ENCODE measurements around the gene TMSB15C.
"Not testable (repeated sequence)": the region's sequence is repeated elsewhere in the genome, so short reads cannot be mapped to it uniquely, and the experiment has no call there.

The TMSB15C gene

GRCh38 chrX:104075778-104076445 is at the start of gene TMSB15C:
Gene TMSB15C, minus strand, starts transcription at chrX:104076236.
- not testable (repeated sequence) for DNase-seq (ENCODE audit: low read depth, low spot score)

DNA sequence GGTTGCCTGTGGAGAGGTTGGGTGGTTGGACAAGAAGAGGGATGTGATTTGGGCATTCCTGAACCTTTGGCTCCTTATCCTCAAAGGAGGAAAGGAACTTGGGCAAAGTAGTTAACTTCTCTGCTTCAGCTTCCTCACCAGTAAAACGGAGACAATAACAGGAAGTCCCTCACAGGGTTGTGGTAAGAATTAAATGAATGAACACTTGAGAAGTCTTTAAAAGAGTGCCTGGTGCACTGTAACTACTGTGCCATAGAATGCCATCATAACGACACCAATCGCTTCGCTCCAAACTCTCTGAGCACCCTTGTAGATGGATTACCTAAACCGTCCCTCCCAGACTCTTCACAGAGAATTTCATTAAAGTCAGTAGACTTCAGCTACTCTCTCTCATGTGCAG is 46.8 kb upstream of the TMSB15C start:
- no peak for DNase-seq (ENCODE audit: low read depth, low spot score)

DNA sequence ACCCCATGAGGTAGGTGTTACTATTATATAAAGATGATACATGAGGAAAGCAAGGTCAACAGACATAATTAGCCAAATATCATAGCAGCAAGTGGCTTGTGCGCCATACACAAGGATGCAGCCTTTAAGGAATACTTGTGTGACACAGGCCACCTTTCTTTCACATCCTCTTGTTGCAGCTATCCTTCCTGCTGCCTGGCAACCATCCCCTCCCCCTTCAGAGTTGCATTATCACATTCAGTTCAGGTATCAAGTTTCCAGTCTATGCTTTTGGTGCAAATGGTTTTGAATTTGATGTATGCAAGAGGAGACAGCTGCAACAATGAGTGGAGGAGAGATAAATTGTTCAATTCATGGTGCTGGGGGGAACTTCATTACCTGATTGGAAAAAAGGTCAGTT is 42.7 kb upstream of the TMSB15C start:
- DNase-seq (ENCODE audit: low read depth, low spot score), result no peak

DNA sequence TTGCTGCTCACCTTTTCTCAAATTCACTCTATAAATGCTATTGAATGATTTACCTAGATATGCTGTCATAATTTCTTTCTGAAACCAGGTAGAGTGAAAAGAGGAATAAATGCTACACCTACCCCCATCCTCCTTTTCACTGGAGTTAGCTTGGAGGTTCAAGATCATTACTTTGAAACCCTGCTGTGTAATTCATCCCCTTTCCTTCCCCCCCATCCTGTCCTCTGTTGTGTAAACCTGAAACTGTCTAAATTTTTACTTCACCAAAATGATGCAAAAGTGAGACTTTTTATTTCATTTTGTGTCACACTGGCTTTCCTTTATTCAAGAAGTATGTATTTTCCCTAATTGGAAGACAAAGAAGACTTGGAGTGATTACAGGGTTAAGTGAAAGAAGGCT is 41.7 kb upstream of the TMSB15C start:
- no peak for DNase-seq (ENCODE audit: low read depth, low spot score)

- DNase-seq (ENCODE audit: low read depth, low spot score), result peak; percentile 2
These were observed 37.4 kb upstream of the TMSB15C start for GRCh38 chrX:104113222-104113965.

GRCh38 chrX:104112326-104112951 is 36.4 kb upstream of the TMSB15C start, which contains the start of gene ZCCHC18:
Gene ZCCHC18, plus strand, starts transcription at chrX:104112523. Its CDS starts 1,589 bp downstream, at chrX:104114112.
- DNase-seq (ENCODE audit: low read depth, low spot score), result peak; percentile 3

- DNase-seq (ENCODE audit: low read depth, low spot score), result not testable (repeated sequence)
These were observed 34.6 kb upstream of the TMSB15C start for GRCh38 chrX:104110491-104111240.

DNA sequence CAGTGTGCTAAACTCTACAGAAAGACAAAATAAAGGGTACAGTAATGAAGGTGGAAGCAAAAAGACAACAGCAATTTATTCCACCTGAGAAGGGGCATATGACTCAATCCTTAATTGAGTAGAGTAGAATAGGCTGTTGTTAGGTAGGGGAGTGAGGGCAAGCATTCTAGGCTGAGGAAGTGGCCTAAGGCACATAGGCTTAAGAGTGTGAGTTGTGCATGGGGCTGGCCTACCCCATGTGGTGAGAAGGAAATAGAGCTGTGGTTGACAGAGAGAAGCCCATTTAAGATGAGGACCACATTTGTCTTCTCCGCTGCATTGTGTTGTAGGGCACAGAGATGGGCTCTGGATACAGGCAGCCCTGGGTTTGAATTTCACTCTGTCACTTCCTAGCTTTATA is 32.9 kb upstream of the TMSB15C start:
- no peak for DNase-seq (ENCODE audit: low read depth, low spot score)

- DNase-seq (ENCODE audit: low read depth, low spot score), result no peak
These were observed 29.6 kb upstream of the TMSB15C start for GRCh38 chrX:104105330-104106262.

DNA sequence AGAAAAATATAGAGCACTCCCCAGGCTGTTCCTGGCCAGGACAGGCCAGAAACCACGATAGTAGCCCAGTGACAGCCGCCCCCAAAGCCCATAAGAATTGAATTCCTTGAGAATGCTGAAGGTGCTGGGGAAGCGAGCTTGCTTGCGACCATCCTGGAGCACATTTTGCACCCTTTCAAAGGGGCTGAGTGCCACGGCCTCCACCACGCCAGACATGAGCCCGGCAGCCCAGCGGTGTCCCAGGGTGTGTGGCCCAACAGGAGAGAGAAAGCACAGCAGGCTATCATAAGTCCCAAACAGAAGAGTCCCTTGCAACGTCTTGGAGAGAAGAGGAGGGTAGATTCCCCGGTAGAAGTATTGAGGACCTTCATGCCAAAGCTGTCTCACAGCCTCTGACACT is 28.6 kb upstream of the TMSB15C start:
- no peak for DNase-seq (ENCODE audit: low read depth, low spot score)

GRCh38 chrX:104098919-104099318 is 22.9 kb upstream of the TMSB15C start:
- no peak for DNase-seq (ENCODE audit: low read depth, low spot score)

GRCh38 chrX:104098151-104098808 is 22.2 kb upstream of the TMSB15C start:
- peak; percentile 23 for DNase-seq (ENCODE audit: low read depth, low spot score)

GRCh38 chrX:104085919-104086318 is 9.9 kb upstream of the TMSB15C start:
- no peak for DNase-seq (ENCODE audit: low read depth, low spot score)

GRCh38 chrX:104085477-104085876 is 9.4 kb upstream of the TMSB15C start:
- DNase-seq (ENCODE audit: low read depth, low spot score), result no peak

DNA sequence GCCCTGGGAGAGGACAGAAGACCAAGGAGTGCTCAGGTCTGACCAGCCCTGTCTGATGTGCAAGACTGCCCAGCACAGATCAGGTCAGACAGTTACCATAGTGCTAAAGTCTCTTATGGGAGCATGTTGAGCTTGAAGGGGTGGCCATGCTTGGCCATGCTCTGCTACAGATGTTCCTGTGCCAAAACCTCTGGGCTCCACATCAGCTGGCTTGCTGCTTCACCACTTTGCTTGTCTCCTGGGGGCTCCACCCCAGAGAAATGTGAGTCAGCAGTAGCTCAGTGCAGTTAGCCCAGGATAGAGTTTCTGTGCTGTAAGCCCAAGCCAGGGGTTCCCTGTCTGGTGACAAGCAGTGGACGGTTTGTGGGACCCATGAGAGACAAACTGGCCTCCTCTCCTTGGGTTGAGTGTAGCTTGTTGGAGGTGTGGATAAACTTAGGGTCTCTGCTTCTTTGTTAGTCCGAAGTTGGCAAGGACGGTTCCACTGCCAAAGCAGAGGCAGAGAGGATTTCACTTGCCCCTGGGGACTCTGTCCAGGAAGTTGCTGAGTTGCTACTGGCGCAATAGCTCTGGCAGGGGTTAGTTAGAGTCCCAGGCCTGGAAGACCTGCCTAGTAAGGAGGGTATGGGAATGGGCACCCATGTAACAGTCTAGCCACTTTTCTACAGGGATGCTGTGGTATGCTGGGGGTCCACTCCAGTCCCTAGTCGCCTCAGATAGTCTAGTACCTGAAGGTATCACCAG is 8.7 kb upstream of the TMSB15C start:
- no peak for DNase-seq (ENCODE audit: low read depth, low spot score)

DNA sequence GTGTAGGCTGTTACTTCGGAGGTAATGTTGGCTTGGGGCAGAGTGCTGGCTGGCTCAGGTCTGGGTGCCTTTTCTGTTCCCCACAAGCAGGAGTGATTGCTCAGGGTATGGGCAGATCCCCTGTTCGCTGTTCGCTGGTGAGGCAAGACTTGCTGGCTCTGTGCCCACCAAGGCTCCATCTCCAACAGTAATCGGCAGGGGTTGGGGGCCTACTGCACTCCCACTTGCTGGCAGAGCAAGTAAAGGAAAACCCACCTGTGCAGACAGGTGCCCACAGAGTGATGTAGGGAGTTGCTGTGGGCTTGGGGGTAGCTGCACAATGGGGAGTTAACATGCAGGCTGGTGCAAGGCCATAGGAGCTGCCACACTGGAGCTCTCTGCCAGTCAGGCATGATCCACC is 8.0 kb upstream of the TMSB15C start:
- DNase-seq (ENCODE audit: low read depth, low spot score), result no peak

DNA sequence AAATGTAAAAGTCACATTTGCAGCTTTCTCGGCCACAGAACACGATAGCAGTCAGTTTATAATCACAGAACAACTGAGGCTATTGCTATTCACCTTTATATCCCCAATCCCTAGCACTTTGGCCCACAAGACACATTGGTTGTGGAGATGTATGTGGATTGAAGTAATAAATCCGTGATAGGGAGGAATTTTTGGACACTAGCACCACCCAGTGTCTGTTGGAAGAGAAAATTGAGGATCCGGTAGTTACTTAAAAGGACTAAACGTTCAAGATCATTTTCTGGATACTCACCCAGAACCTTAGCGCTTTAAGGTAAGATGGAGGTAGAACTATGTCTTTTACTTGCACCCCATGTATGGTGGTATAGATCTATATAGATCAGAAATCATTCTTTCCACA is 1.8 kb upstream of the TMSB15C start:
- DNase-seq (ENCODE audit: low read depth, low spot score), result not testable (repeated sequence)

GRCh38 chrX:104062636-104063035 is 13.4 kb downstream of the TMSB15C start:
- not testable (repeated sequence) for DNase-seq (ENCODE audit: low read depth, low spot score)

- DNase-seq (ENCODE audit: low read depth, low spot score), result not testable (repeated sequence)
These were observed 21.1 kb downstream of the TMSB15C start for GRCh38 chrX:104054956-104055355.

GRCh38 chrX:104047171-104047570 is 28.9 kb downstream of the TMSB15C start:
- DNase-seq (ENCODE audit: low read depth, low spot score), result no peak
